GM21786 (cell line): ENCODE data around the gene ST3GAL3.
A peak's percentile ranks its signal among the peaks of the same experiment; 100 is the strongest.

Experiments
- ATAC-seq: cut with Tn5 transposase; IDR thresholded peaks from one replicate; pipeline ENCODE4 v1.9.1; 2021; ENCODE audit not compliant: unreplicated experiment

Gene ST3GAL3

DNA sequence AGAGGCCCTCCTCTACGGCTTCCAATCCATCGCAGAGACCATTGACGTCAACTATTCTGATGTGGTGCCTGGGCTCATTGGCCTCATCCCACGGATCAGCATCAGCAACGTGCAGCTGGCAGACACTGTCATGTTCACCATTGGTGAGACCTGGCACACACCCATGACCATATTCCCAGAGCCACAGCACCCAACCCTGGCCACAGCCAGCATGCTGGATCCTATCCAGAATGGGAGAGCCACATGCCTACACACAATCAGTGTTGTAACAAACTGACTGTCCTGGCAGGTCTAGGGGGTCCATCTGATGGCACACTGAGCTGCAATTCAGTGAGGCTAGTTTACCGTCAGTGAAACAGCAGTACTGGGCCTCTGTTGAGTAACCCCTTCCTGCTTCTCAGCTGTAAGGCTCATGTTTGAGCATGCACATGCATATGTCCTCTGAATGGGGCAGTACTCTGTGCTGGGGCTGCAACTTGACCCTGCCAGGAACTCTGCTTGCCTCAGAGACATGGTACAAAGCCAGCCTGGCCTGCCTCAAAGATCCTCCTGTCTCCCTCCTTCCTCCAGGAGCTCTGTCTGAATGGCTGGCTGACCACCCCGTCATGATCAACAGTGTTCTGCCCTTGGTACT lies 250.2 kb downstream of the ST3GAL3 start:
- ATAC-seq: no peak

DNA sequence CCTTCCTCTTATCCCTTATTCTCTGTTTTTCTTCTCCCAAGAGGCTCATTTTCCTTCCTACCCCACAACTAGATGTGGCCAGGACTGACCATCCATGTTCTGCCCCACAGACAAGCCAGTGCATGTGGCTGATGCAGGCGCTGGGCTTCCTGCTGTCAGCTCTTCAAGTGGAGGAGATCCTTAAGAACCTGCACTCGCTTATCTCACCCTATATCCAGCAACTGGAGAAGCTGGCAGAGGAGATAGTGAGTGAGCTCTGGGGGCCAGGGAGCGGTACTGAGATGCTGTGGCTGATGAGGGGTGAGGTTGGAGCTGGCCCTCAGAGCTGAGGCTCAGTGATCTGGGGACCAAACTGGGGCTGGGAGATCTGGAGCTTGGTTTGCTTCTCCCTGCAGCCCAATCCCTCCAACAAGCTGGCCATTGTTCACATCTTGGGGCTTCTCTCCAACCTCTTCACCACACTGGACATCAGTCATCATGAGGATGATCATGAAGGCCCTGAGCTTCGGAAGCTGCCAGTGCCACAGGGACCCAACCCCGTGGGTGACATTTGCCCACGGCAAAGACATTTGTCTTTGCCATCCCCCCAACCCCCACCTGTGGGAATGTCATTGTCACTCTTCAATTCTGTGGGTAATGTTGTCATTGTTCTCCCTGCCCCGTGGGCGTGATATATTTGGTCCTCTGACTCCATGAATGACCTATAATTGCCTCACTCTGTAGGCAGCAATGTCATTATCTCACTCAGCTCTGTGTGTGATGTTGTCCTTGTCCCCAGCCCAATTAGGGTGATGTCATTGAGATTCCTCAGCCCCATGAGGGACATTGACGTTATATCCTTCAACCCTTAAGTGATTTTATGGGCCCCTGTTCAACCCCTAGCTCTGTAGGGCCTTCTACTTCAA lies 251.3 kb downstream of the ST3GAL3 start:
- no peak for ATAC-seq

DNA sequence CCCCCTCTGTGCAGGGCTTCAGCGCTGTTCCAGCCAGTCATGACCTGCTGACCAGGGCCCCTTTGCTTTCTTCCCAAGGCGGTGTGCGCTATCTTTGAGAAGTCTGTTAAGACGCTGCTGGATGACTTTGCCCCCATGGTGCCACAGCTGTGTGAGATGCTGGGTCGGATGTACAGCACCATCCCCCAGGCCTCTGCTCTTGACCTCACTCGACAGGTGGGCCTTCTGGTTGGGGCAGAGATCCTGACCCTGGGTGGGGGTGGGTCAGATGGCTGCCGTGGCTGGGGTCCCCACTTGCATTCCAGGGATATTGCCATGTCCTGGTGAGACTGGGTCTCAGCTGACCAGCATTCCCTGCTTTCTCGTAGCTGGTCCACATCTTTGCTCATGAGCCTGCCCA lies 253.5 kb downstream of the ST3GAL3 start:
- ATAC-seq: no peak

DNA sequence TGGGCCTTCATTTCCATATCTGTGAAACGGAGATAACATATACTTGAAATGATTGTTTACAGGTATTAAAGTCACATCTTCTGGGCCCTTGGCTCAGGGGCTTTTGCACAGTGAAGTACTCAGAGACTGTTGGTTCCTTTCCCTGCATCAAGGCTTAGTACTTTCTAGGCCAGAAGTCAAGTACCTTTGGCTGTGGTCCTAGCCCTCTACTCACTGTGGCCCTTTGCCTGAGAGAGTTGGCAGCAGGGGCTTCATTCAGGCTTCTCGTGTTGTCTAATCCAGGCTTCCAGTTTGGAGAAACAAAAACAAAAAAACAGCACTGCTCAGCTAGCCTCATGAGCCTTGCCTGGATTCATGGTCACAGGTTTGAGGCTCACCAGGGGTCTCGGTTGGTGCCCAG lies 254.4 kb downstream of the ST3GAL3 start:
- no peak for ATAC-seq

DNA sequence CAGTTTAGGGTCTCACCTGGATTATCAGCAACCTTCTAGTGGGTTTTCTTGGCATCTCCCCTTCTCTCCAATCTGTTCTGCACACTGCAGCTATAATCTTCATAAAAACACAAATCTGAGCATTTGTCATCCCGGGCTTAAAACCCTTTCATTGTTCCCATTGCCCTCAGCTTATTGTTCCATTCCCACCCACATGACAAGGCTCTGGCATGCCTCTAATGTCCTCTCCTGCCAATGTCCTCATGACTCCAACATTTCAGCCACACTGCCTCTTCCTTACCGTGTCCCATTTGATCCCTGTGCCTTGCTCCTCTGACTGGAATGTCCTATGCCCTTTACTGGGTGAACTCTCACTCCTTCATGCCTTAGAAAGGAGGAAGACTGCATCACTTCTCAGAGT lies 255.0 kb downstream of the ST3GAL3 start:
- ATAC-seq: no peak

DNA sequence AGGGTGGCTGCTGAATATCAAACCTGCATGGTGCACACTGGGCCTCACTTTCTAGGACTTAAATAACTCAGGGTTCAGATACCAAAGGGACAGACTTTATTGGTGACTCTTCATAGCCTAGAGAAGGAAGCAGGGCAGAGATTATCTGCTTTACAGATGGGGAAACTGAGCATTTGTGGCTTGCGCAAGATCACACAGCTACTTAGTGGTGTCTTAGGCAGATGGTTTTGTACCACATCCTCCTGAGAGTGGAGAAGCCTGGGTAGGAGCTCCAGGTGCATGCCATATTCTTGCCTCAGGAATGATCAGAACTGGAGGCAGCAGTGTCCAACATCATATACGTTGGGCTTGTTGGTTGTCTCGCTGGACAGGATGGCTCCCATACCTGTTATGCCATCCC lies 255.7 kb downstream of the ST3GAL3 start:
- no peak for ATAC-seq

DNA sequence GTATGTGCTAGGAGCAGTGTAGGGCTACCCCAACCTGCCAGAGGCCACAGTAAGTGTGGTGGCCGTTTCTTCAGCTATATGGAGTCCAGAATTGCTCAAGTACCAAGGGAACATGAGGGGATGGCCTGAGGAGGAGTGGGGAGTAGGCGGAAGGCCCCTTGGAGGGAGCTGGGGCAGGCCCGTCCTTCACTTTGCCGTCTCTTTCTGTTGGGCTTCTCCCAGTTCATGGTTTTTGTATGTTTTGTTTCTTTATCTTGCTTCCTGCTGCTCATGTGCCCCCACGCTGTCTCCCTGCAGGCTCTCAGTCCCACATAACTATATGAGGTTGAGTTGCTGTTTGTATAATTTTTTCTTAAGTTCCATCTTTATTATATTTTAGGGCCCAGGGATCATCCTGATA lies 256.6 kb downstream of the ST3GAL3 start:
- no peak for ATAC-seq

DNA sequence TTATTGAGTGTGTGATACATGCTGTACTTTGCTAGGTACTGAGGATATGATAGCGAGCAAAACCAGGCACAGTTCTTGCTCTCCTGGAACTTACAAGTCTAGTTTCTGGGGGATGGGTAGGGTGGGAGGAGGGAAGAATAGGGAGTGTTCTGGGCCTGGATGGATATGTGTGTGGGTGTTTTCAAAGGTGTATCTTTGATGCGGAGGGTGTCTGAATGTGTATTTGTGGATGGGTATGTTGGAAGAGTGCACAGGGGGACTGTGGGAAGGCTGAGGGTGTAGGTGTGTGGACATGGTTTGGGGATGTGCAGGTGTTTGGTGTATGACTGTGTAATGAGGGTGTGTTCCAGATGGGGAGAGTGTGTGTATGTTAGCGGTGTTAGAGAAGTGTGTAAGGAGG lies 258.0 kb downstream of the ST3GAL3 start:
- no peak for ATAC-seq

DNA sequence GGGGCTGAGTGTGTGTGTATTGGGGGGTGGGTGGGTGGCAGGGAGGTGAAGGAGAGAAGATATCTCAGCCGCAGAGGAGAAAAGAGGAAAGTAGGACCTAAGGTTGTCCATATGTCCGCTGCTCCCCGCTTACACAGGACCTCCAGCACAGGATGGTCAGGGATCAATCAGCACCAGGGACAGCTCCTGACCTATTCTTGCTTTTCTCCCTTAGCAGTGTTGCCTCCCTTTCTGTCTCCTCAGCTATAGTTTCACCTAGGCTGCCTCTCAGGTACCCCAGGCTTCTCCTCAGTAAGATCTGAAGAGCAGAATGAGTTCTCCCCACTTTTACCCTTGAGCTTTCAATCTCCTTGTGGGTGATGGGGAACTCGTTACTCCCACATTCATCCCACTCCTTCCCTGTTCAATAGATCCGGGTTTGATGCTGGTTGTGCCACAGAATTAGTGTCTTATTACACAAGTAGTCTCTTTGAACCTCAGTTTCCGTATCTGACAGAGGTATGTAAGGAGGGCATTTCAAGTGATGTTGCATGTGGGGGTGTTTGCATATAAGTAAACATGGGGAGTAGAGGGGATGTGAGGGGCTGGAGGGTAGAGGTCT lies 261.1 kb downstream of the ST3GAL3 start:
- ATAC-seq: no peak

DNA sequence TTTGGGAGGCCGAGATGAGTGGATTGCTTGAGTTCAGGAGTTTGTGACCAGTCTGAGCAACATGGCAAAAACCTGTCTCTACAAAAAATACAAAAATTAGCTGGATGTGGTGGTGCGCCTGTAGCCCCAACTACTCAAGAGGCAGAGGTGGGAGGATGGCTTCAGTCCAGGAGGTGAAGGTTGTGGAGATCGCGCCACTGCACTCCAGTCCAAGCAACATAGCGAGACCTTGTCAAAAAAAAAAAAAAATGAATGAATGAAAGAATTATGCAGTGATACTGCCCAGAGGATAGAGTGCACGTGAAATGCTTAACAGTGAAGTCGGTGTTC lies 262.0 kb downstream of the ST3GAL3 start:
- ATAC-seq: no peak

DNA sequence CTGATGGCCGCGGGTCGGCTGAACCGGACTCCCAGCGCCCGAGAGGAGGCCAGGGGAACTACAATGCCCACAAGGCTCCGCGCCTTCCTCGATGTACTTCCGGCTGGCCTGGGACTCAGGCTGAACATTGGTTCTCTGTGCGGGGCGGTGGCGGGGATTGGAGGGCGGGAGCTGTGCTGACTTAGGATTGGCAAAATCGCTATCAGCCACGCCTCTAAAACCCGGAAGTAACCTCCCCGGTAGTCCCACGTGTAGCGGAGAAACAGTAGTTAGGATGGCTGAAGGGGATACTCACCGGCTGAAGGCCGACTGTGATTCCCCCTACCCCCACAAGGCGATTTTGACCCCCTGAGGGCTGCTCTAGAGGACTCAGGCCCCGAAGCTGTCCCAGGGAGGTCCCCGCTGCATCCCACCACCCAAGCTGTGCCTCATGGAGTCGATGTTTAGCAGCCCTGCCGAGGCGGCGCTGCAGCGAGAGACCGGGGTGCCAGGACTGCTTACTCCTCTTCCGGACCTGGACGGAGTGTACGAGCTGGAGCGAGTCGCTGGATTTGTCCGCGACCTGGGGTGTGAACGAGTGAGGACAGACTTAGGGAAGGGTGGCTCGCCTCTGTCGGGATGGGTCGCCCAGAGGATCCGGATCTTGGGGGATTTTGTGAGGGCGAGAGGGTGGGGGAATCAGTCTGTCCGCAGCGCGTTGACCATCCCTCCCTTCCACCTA lies 262.6 kb downstream of the ST3GAL3 start, which contains the start of gene DPH2:
Gene DPH2, plus strand, starts transcription at position 265 of the 721 bp plus-strand sequence. Its CDS starts 166 bp downstream, at position 431.
- ATAC-seq: peak; percentile 78

DNA sequence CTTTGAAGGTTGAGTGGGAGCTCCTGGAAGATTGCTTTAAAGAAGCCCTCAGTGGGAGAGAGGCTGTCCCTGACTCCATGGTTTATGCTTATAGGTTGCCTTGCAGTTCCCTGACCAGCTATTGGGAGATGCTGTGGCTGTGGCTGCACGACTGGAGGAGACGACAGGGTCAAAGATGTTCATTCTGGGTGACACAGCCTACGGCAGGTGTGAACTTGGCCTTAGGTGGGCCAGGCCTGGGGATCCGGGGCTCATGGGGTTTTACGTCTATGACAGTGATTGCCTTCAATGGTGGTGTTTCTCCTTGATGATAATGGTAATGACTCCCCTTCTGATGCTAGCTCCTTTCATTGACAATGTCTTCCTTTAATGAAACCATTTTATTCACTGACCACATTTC lies 263.2 kb downstream of the ST3GAL3 start:
- no peak for ATAC-seq

DNA sequence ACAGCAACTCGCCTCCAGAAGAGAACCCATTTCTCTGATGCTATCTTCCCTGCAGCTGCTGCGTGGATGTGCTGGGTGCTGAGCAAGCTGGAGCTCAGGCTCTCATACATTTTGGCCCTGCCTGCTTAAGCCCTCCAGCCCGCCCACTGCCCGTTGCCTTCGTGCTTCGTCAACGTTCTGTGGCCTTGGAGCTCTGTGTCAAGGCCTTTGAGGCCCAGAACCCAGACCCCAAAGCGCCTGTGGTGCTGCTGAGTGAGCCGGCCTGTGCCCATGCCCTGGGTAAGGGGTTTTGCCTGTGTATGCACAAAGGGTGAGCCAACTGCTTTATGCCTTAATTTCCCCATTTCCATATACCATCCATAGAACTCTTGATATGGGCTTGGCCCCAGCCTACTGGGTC lies 263.6 kb downstream of the ST3GAL3 start:
- ATAC-seq: no peak

DNA sequence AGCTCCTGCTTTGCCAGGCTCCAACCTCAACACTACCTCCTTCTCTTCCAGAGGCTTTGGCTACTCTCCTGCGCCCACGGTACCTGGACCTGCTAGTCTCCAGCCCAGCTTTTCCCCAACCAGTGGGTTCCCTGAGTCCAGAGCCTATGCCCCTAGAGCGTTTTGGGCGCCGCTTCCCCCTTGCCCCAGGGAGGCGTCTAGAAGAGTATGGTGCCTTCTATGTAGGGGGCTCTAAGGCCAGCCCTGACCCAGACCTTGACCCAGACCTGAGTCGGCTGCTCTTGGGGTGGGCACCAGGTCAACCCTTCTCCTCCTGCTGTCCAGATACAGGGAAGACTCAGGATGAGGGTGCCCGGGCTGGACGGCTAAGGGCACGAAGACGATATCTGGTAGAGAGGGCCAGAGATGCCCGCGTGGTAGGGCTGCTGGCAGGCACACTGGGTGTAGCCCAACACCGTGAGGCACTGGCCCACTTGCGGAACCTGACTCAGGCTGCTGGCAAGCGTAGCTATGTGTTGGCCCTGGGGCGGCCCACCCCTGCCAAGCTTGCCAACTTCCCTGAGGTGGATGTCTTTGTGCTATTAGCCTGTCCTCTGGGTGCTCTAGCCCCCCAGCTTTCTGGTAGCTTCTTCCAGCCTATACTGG lies 264.1 kb downstream of the ST3GAL3 start:
- no peak for ATAC-seq

DNA sequence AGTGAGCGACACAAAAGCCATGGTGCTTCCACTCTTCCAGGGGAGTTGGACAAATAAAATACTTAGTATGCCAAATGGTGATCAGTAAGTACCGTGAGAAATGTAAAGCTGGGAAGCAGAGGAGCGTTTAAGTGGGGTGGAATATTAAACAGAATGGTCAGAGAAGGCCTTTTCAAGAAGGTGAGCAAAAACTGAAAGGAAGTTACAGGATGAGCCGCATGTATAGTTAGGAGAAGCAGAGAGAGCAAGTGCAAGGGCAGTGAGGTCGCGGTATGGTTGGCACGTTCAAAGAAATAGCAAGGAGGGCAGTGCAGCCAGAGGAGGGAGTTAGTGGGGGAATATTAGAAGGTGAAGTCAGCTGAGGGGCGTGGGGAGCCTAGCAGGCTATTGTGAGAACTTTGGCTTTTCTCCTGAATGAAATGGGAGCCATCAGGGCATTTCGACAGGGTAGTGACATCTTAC lies 266.7 kb downstream of the ST3GAL3 start:
- no peak for ATAC-seq

DNA sequence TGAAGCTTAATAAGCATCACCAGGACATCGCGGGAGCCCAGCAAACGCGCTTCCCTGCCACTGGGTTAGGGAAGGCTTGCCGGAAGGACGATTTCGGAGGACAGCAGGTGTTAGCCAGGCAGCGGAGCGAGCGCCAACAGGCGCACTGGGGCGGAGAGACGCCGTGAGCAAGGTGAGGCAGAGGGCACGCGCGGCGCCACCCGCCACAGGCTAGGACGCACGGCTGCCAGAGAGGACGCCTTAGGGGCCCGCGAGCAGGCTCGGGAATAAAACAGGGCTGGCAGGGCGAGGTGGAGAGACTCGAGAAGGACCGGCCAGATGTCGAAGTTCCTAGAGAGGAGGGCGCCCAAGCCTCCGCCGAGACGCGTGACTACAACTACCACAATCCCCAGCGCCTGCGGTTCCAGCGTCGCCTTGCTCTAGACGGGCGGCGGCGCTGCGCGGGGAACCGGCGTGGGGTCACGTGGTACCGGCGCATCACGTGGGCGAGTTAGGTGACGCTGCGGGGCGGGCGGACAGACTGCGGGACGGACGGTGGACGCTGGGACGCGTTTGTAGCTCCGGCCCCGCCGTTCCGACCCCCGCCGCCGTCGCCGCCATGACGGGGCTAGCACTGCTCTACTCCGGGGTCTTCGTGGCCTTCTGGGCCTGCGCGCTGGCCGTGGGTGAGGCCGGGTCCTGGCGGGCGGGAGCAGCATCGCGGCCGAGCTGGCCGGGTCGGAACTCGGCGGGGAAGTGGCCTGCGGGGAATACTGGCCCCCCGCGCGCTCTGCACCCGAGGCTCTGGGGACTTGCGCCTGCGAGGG lies 267.3 kb downstream of the ST3GAL3 start, which contains the start of gene ATP6V0B:
Gene ATP6V0B, plus strand, starts transcription at position 518 of the 806 bp plus-strand sequence. Its CDS starts 81 bp downstream, at position 599.
- ATAC-seq: peak; percentile 67

DNA sequence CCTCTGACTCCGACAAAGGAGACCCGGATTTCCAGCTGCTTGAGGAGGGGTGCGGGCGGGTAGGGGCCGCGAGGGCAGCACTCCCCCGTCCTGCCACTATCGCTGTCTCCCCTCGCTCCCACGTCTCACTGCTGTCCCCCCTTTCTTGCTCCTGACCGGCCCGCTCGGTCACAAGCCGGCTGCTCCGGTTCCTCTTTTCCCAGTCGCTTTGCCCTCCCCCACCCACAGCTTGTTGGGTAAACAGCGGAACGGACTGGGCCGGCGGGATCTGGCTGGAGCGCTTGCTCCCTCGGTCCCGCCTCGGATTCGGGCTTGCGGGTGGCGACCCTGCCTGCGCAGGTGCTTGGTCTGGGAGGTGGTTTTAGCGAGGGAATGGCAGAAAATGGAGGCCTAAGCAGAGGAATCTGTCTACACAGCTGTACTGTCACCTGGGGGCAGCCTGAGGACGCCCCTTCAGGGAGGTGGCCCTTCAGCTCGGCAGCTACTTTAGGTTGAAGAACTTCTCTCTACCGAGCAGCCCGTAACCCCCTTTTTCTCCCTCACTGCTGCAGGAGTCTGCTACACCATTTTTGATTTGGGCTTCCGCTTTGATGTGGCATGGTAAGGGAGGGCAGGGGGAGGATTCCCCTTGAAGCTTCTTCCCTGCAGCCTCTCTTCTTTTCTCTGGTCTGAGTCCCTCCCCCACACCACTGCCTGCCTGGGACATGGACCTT lies 268.1 kb downstream of the ST3GAL3 start:
- no peak for ATAC-seq

DNA sequence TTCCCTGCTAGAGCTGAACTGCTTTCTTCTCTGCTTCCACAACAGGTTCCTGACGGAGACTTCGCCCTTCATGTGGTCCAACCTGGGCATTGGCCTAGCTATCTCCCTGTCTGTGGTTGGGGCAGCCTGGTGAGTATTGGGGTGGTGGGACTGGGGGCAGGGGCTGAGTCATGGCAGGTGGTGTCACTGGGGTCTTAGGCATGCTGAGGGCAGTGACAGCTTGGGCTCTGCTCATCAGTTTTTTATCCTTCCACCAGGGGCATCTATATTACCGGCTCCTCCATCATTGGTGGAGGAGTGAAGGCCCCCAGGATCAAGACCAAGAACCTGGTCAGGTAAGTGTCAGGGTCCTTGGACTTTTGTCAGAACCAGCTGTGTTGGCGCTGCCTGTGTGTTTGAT lies 268.7 kb downstream of the ST3GAL3 start:
- ATAC-seq: no peak

DNA sequence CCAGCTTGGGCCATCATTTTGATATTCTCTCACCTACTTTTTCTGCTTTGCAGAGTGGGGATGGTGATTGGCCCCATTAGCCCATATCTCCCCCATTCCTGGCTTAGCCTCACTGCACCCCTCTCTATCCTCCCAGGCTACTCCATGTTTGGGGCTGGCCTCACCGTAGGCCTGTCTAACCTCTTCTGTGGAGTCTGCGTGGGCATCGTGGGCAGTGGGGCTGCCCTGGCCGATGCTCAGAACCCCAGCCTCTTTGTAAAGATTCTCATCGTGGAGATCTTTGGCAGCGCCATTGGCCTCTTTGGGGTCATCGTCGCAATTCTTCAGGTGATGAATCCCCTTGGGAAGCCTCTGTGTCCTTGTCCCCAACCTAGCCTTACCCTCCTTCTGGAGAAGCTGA lies 269.6 kb downstream of the ST3GAL3 start:
- ATAC-seq: no peak
